ELF-1 (cell line): ENCODE results near the gene TECPR2.

Source experiments
- DNase-seq: peaks from one replicate; pipeline ENCODE4 v3.0.0-alpha.2; 2016; ENCODE audit warnings: low read depth, low spot score

TECPR2 gene

DNA sequence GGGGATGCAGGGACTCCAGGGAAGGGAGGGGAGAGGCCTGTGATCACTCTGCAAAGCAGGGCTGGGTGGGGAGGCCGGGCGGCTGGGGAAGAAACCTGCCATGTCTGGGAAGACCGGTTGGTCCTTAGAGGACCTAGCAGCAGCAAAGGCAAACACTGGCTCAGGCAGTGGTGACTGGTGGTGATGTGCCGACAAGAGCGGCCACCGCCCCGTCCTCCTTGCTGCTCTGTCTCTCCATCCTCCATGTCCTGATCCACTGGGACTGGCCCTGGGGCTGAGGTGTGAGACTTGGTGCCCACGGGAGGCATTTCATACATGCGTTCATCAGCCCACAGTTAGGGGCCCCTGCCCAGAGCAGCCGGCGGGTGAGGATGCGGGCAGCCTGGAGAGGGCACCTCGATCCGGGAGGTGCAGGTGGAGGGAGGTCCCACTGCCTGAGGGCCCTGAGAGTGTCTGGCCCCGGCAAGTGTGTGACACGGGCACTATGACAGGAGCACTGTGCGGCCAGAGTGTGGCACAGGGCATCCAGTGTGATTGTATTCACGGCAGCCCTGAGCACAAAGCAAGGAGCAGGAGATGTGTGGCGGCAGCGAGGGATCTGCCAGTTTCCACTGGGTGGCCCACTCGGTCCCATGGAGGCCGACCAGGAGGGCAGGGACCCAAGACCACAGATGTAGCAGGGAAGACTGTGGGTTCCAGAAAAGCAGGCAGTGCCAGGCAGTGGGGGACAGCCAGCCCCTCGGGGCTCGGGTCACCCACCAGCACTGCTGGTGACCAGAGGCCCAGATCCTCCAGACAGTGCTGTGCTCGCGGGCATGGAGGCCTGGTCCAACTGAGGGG lies 133.0 kb downstream of the TECPR2 start:
- no peak for DNase-seq

DNA sequence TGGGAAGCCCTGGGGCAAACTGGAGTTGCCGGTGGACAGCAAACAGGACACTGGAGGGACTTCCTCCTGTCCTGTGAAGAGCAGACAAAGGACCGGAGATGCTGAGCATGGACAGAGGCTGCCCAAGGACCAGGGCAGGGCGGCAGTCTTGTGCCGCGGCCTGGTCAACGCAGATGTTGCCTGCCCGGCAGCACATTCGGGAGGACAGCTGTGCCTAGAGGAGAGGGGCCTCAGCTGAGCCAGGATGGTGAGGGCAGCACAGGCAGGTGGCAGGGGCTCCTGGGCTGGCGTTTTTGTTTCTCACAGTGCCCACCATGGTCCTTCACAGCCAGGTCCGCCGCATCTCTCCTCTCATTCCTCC lies 133.6 kb downstream of the TECPR2 start:
- DNase-seq, result no peak

DNA sequence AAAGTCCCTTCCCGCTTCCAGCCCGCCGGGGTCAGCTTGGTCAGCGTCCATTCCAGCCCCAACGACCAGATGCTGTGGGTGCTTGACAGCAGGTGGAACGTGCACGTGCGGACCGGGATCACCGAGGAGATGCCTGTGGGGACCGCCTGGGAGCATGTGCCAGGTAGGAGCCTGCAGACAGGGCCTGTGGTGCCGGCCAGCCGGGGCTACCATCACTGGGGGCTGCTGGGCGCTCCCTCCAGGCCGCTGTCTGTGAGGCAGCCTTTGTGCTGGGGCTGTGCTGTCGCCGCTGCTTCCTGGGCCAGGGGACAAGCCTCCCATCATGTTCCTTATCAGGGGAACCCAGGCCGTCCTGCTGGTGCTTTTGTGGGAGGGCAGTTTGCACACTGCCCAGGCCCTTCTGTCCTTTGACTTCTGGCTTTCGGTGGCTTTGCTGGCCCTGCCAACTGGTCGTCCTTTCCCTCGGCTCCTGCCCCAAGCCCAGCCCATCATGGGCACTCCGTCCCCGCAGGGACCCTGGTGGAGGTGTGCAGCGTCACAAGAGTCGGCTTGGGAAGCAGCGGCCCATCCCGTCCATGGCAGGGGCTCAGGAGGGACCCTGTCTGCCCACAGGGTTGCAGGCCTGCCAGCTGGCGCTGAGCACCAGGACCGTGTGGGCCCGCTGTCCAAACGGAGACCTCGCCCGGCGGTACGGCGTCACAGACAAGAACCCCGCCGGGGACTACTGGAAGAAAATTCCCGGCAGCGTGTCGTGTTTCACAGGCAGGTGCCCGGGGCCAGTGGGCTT lies 134.4 kb downstream of the TECPR2 start:
- no peak for DNase-seq

DNA sequence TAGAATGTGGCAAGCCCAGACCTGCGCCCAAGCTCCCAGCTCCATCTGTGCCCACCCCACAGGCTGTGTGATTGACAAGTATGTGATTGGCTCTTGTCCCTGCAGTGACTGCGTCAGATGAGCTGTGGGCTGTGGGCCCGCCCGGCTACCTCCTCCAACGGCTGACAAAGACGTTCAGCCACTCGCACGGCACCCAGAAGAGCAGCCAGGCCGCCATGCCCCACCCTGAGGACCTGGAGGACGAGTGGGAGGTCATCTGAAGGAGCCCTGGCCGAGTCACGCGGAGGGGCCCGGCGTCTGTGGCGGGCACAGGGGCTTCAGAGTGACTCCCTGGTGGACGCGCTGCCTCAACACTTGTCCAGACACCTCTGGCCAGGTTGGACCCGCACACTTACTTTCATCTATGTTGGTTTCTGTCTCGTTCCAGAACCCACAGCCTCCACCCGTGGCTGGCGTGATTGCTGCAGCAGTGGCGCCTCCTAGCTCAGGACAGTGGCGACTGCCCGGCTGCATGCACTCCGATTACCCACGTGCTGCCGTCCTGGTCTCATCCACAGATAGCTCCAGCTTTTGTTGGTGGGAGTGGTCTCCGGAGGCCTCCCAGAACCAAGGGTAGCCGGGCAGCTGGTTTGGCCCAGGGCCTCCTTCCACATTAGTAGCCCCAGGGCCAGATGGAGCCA lies 135.4 kb downstream of the TECPR2 start:
- peak; percentile 57 for DNase-seq

DNA sequence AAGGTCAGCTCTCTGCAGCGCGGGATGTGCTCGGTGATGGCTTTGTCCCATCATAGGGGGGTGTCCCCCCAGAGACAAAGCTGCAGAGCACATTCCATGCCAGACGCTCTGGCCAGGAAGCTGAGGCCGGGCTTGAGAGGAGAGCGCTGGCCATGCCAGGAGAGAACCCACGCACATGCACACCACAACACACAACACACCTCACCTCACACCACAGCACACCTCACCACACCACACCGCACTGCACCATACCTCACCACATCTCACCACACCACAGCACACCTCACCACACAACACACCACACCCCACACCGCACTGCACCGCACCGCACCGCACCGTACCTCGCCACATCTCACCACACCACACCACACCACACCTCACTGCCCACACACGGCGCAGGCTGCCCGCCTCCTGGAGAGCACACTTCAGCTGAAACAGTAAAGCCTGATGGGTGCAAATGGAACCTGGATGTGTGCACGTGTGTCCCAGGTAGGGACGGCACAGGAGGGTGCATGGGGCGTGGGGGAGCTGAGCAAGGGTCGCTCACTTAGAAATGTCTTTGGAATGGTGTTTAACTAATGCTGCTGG lies 136.0 kb downstream of the TECPR2 start:
- DNase-seq, result no peak

DNA sequence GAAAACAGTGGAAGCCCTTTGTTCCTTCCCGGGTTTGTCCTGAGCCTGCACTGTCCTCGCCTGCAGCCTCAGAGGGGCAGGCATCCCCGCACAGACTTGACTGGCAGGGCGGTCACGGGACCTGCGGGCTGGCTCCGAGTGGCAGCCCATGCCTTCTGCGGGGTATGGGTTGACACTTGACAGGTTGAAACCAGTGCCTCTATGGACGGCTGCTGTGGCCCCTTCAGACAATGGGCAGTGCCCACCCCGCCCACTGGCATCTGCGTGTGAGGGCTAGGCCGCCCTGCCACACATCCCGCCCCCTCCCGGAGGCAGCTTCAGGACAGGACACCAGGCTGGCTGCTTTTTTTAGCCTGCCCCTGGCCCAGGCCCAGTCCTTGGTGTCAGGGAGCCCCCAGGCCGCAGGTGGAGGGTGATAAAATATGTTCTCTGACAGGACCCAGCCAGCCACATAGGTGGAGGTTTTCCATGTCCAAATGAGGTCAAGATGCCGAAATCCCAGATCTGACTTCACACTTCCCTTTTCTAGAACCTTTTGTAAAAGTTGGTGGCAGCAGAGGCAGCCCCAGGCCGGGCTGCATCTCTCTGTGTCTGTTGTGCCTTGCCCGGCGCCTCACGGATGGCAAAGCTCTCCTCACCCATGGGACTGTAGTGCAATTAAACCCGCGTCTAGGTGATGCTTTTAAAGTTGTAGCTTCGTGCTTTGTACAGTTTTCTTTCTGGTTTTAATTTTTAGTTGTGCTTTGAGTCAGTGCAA lies 136.8 kb downstream of the TECPR2 start:
- no peak for DNase-seq

DNA sequence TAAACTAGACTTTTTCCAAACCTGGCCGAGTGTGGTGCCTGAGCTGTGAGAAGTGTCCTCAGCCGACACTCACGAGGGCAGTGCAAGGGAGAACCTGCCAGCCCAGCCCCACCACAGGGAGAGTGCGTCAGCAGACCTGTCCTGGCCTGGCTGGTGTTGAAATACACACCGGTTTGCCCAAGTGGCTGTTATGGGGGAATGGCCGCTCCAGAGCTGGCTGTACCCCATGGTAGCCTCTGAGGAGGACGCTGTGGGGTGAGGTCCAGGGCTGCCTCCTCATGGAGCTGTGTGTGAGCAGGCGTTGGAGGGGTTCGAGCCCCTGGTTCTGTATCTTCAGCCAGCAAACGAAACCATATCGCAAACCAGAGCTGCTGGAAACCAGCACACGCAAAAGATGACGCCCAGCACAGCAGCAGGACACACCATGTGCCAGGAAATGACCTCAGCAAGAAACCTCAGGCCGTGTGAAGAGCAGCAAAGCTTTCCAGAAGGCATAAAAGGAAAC lies 137.5 kb downstream of the TECPR2 start:
- no peak for DNase-seq

DNA sequence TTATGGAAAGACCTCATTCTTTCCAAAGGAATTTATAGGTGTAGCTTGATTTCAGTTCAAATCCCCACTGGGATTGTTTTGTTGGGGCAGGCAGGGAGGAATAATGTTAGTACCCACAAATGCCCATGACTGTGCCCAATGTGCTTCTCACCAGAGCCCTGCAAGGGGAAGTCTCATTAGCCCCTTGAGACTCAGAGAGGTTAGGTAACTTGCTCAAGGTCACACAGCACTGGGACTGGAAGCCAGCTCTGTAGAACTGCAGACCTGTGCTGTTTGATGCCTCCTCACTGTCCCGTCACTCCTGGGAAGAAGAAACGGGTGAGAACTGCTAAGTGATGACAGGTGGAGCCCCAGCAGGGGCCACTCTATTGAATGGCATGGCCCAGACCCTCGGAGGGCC lies 138.0 kb downstream of the TECPR2 start:
- no peak for DNase-seq

DNA sequence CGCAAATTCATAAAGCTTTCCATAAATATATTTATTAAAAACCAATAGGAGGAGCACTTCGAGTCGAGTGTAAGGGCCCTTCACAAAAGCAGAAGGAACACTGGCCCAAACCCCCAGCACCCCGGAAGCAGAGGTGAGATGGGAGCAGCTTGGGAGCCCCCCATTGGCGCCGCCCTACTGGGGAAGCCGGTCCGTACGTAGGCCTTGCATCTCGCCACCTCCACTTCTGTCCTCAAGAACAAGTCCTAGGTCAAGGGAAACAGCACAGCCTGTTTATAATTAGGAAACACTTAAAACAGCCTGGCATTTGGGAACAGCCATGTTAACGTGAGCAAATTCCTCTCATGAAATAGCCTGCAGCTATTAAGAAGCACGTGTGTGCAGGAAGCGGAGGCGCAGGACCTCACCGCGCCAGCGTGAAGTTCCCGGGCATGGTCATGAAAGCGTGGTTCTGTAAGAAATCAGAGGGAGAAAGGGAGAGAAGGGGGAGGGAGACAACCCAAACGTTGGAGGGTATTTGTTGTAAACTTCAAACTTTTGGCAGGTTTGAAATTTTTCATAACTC lies 139.1 kb downstream of the TECPR2 start:
- no peak for DNase-seq

DNA sequence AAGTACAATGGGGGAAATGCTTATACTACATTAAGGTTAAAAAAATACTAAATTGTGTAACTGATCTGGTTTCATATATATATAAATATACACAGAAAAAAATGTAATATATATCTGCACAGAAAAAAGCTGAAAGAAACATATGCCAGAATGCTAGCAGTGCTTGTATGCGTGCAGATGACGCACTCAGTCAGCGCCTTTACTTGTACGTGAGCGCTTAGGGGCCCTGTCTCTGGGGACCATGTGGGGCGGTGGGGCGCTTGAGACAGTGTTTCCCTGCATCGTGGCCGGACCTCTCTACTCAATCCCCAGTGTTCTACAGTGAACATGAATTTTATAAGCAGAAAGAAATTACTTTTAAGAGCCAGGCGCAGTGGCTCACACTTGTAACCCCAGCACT lies 139.8 kb downstream of the TECPR2 start:
- no peak for DNase-seq

DNA sequence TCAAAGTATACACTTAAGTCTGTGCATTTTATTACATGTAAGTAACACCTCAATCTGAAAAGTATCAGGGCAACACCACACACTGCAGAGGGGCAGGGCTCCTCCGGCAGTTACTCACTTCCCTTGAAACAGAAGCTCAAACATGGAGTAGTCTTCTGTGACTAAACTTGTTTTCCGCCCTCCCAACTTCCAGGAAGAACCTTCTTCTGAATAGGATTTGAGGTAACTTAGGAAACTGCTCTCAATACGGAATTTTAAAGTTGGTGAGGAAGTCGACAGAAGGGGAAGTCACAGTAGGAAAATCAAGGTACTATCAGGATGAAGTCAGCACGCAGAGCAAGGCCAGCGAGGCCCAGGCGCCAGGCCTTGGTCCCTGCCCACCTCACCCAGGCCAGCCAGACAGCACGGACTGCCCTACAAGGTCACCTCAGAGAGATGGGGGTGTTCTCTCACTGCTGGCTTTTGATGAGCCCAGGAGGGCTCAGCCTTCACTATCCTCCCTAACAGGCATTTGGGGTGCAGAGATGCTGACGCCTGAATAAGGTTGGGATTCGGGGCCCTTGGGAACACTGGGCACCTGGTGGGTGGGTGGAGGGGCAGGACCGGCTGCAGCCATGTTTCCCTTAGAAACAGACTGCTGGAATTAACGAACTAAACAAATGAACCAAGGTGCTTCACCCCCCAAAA lies 141.0 kb downstream of the TECPR2 start:
- DNase-seq, result no peak

DNA sequence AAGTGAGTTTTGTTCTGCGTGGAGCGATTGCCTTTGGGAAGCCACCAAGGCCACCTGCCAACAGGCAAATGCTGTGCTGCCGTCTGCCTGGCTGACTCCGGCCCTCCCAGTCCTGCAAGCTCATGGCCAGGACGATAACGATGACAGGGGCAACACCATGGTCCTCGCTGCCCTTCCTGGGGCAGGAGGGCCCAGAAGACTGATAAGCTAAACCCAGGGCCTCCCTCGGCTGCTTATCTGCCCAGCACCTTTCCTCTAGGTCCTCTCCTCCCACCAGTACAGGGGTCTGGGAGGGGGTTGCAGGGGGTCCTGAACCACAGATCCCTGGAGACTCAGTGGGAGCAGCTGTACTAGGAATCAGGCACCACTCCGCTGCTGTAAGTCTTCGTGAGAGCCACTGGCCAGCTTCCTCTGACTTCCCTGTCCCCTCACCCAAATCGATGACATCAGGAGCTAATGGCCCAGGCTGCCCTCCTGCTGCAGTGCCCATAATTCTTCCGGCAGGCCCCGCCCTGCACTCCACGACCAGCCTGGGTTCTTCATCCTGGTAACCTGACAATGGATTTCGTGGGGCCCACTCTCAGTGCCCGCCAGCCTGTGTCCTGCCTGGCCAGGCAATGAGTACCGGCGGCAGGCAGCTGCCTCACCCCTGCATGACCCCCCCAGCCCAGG lies 141.7 kb downstream of the TECPR2 start:
- no peak for DNase-seq

DNA sequence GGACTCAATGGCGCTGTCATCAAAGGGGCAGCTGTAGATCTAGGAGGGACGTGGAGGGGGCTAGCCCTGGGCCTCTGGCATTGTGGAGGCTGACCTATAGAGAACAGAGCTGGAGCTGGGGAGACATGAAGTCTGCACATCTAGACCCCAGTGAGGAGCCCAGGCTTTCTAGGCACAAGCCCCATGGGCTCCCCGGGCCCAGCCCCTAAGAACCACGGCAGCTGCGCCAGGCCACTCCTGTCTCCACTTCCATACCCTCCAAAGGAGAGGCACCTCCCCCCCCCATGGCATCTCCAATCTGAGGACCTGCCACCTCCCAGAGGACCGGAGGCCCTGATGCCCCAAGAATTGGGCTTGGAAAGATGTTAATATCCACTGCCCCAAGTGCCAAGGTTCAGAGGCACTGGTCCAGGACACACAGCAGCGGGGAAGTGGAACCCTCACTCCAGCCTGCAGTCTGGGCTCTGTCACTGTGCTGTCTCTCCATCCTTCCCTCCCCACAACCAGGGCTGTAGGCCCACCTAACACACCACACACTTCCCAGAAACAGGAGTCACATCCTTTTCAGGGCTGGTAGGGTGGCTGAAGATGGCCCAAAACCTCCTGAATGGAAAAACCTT lies 142.4 kb downstream of the TECPR2 start:
- DNase-seq, result no peak

DNA sequence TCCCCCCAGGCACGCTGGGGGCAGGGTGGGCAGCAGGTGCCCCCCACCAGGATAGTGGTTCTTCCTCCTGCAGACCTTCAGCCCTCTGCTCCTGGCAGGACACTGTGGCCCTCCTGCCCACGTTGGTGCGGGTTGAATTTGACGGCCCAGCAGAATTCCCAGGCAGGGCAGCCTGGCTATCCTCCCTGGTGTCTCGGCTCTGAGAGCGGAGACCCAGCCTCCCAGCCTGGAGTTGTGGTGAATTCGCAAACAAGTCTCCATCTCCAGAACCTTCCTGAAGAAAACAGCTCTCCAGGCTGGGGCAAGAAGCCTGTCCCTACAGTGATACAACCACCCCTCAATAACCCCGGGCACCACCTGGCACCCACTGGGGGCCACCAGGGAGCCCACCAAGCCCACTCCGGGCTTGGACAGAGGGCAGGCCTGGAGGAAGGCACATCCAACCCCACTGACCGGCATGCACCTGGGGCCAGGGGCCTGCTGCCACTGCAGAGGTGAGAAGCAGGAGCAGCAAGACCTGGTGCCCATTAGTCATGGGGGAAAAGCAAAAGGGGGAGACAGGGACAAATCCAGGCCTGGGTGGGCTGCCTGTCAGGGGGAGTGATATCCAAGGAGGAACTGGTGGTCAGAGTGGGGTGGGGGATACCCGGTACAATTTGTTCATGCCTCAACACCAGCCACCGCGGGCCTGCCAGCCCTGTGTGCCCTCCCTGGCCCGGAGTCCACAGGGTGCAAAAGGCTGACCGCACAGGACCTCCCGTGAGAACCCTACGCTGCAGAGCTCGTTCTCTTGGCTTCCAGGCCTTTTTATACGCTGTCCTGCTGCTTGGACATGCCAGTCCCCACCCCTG lies 143.3 kb downstream of the TECPR2 start:
- DNase-seq, result no peak

DNA sequence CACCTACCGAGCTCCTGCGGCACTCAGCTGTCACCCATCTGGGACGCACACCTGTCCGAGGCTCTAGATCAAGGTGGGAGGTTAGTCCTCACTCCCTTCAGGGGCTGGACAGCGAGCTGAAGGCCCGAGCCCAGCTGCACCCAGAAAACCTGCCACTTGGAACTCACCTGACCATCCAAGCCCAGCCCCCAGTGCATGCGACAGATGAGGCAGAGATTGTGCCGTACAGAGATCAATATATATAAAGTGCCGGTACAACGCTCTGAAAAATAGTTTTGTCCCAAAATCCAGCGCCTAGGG lies 143.8 kb downstream of the TECPR2 start:
- DNase-seq, result no peak

DNA sequence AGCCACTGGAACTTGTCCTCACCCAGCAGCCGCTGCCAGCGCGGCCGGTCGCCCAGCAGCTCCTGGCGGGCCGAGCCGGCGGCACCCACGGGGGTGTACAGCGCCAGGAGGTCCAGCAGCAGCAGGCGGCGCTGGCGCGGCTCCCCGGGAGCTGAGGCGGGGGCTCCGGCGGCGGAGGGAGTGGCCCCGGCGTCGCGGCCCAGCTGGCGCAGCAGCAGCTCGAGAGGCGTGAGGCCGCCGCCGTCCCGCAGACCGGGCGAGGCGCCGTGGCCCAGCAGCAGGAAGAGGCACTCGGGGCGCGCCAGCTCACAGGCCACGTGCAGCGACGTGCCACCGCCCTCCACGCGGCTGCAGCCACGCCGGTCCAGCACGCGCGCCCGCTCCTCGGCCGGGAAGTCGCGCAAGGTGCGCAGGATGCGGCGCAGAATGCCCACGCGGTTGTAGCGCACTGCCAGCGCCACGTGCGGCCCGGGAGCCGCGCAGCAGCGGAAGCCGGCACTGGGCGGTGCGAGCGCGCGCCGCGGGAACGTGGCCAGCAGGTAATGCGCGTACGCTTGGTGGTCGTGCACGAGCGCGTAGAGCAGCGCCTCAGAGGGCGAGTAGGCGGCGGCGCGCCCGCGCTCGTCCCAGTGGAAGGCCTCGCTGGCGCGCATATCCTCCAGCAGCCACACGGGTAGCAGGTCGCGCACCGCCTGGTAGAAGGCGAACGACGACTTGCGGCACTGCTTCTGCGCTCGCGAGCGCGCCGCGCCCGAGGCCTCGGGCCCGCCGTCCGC lies 144.5 kb downstream of the TECPR2 start:
- DNase-seq, result peak; percentile 90

DNA sequence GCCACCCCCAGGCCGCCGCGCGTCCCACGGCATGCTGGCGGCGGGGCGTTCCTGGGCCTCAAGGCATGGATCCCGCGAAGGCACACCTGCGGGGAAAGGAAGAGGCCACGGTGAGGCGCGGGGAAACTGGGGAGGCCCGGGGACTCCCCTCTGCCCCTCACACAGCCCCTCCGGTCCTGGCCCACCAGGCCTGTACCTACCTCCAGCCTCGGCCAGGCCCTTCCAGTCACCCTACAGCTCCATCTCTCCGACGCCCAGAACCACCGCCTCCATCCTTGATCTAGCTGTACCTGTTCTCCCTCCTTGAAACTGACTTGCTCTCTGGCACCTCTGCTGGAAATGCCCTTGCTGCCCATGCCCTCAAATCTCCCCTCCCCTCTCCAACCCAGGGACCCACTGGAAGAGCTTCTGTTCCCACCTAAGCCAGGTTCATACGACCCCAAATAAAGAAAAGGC lies 145.1 kb downstream of the TECPR2 start:
- peak; percentile 53 for DNase-seq

DNA sequence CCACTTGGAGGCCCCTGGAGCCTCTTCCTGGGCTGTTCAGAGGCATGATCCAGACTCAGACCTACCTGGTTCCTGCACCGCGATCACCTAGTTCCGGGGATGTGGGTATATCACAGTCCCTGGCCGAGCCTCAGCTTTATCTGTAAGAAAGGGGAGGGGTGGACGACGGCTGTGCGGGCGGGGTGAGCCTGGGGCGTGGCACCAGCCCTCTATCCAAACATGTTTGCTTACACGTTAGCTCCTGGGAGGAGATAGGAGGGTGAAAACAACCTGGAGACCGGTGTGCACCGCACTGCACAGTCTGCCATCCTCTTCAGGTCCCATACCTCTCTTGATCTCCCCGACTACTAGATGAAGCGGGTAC lies 145.7 kb downstream of the TECPR2 start:
- DNase-seq, result peak; percentile 65
